HCT116 (cell line): ENCODE results near the gene CROCC. TPM values are rescaled to one million over a fixed set of nuclear protein-coding genes. Genes with fewer than 3 reads are reported as not detected.

Experiments used
- ATAC-seq: fragments of 200-7000 bp; cut with Tn5 transposase; 2 replicates; pipeline ENCODE4 v1.9.1; 2020; ENCODE audit warnings: mild to moderate bottlenecking, moderate library complexity
- BruUV-seq: library from RNA; stranded (reverse); fragments of 400-500 nt; replicated peaks from 2 replicates; lab custom pipeline; 2021; lab: Mats Ljungman, UMichigan
- CTCF ChIA-PET: fragments of 300-600 bp; sonication (Branson Sonifier 250); formaldehyde crosslinking; loops from one replicate; lab custom pipeline; 2021; ENCODE audit warnings: antibody characterized with exemption; lab: Charles Lee
- POLR2A ChIA-PET: fragments of 300-600, 350-600 bp; sonication (Branson Sonifier 250); formaldehyde crosslinking; loops from one replicate; lab custom pipeline; 2021; ENCODE audit warnings: antibody characterized with exemption; lab: Charles Lee
- RAD21 ChIA-PET, 2 experiments: fragments of 300-600 bp; sonication (Branson Sonifier 250); formaldehyde crosslinking; loops; one replicate each; lab custom pipeline; 2023; ENCODE audit warnings: low total read pairs in 2 of 2; ENCODE audit not compliant: uncharacterized antibody in 2 of 2, unreplicated experiment in 2 of 2, low non-redundant PET in 1 of 2; lab: Charles Lee
- DNase-seq: peaks from one replicate; pipeline ENCODE4 v3.0.0-alpha.2; 2010; ENCODE audit warnings: low read depth, low spot score
- H2AFZ ChIP-seq: fragments of 200-600 bp; shearing (Covaris generic), sonication (generic); 2 replicates; pipeline ENCODE4 v1.6.1; 2017; ENCODE audit warnings: low read depth, mixed run types, mixed read lengths, antibody characterized with exemption, low read length; ENCODE audit not compliant: poor library complexity, severe bottlenecking
- H3K27ac ChIP-seq: 2 replicates; pipeline ENCODE4 v1.5.1; 2012; ENCODE audit warnings: low read depth, low read length
- H3K27me3 ChIP-seq: fragments of 200-600 bp; sonication (generic); 2 replicates; pipeline ENCODE4 v1.6.1; 2016; ENCODE audit warnings: mixed run types, low read length, mixed read lengths; ENCODE audit not compliant: insufficient read depth
- H3K36me3 ChIP-seq, 2 experiments: fragments of 200-500 bp in 1 of 2; fragments of 200-600 bp in 1 of 2; sonication (Bioruptor generic) in 1 of 2; sonication (generic) in 1 of 2; 2 replicates each; pipeline versions ENCODE4 v1.5.1 to v1.6.1; 2014 to 2016; ENCODE audit warnings: low read length in 2 of 2, inconsistent platforms in 1 of 2, mixed read lengths in 1 of 2, mixed run types in 1 of 2; ENCODE audit not compliant: insufficient read depth in 2 of 2, control insufficient read depth in 1 of 2
- H3K4me1 ChIP-seq, 2 experiments: fragments of 200-600 bp in 1 of 2; sonication (generic) in 1 of 2; 2 replicates each; pipeline versions ENCODE4 v1.5.1 to v1.6.1; 2012 to 2017; ENCODE audit warnings: low read length in 2 of 2, inconsistent platforms in 1 of 2, mild to moderate bottlenecking in 1 of 2, mixed read lengths in 1 of 2, mixed run types in 1 of 2, moderate library complexity in 1 of 2; ENCODE audit not compliant: insufficient read depth in 2 of 2, control insufficient read depth in 1 of 2
- H3K4me2 ChIP-seq: fragments of 200-600 bp; sonication (generic); 2 replicates; pipeline ENCODE4 v1.6.1; 2017; ENCODE audit warnings: mixed run types, low read length, mixed read lengths
- H3K4me3 ChIP-seq, 2 experiments: fragments of 200-600 bp in 1 of 2; sonication (generic) in 1 of 2; replicated peaks in 1 of 2; 2 replicates each; pipeline ENCODE4 v1.5.1; 2011 to 2016; ENCODE audit warnings: low read length in 2 of 2, control low read depth in 1 of 2, low read depth in 1 of 2, mild to moderate bottlenecking in 1 of 2, mixed read lengths in 1 of 2, mixed run types in 1 of 2
- H3K79me2 ChIP-seq: fragments of 200-600 bp; sonication (generic); 2 replicates; pipeline ENCODE4 v1.6.1; 2017; ENCODE audit warnings: mild to moderate bottlenecking, mixed run types, low read length, moderate library complexity, mixed read lengths; ENCODE audit not compliant: insufficient read depth
- H3K9ac ChIP-seq: fragments of 200-600 bp; sonication (generic); 2 replicates; pipeline ENCODE4 v1.6.1; 2016; ENCODE audit warnings: low read length, mixed read lengths
- H3K9me2 ChIP-seq: fragments of 200-600 bp; sonication (generic), shearing (Covaris generic); 2 replicates; pipeline ENCODE4 v1.6.1; 2017; ENCODE audit warnings: mixed run types, mild to moderate bottlenecking, moderate library complexity; ENCODE audit not compliant: insufficient read depth
- H3K9me3 ChIP-seq, 2 experiments: fragments of 200-500 bp in 1 of 2; fragments of 200-600 bp in 1 of 2; sonication (Bioruptor generic) in 1 of 2; sonication (generic) in 1 of 2; 2 replicates each; pipeline ENCODE4 v1.6.1; 2014 to 2017; ENCODE audit warnings: low read length in 2 of 2, mixed read lengths in 2 of 2, inconsistent platforms in 1 of 2, low read depth in 1 of 2, mild to moderate bottlenecking in 1 of 2, mixed run types in 1 of 2, moderate library complexity in 1 of 2; ENCODE audit not compliant: control insufficient read depth in 1 of 2, insufficient read depth in 1 of 2
- H4K20me1 ChIP-seq: fragments of 200-600 bp; sonication (generic), shearing (Covaris generic); 2 replicates; pipeline ENCODE4 v1.6.1; 2017; ENCODE audit warnings: mixed run types, mild to moderate bottlenecking, moderate library complexity; ENCODE audit not compliant: insufficient read depth
- EZH2 ChIP-seq: fragments of 200-600 bp; sonication (generic); IDR thresholded peaks from 2 replicates; pipeline ENCODE4 v1.6.1; 2017; ENCODE audit warnings: antibody characterized with exemption, mixed run types
- EZH2phosphoT487 ChIP-seq: fragments of 200-600 bp; IDR thresholded peaks from 2 replicates; pipeline ENCODE4 v1.6.1; 2018; ENCODE audit warnings: antibody characterized with exemption, borderline replicate concordance
- JUND ChIP-seq: IDR thresholded peaks from 2 replicates; pipeline ENCODE4 v1.6.1; 2012
- POLR2AphosphoS5 ChIP-seq: IDR thresholded peaks from 2 replicates; pipeline ENCODE4 v1.6.1; 2011; ENCODE audit warnings: mild to moderate bottlenecking, low read depth, low read length, moderate library complexity
- SIN3A ChIP-seq: IDR thresholded peaks from 2 replicates; pipeline ENCODE4 v1.6.1; 2012; ENCODE audit warnings: low read depth
- SP1 ChIP-seq: IDR thresholded peaks from 2 replicates; pipeline ENCODE4 v1.6.1; 2012; ENCODE audit warnings: low read depth
- SRF ChIP-seq: IDR thresholded peaks from 2 replicates; pipeline ENCODE4 v1.6.1; 2012; ENCODE audit warnings: low read depth
- ZFX ChIP-seq: fragments of 450-650 bp; IDR thresholded peaks from 2 replicates; pipeline ENCODE4 v1.6.1; 2017
- intact Hi-C: fragments of 100-400 bp; cut with micrococcal nuclease; formaldehyde crosslinking; loops from 2 replicates; pipeline ENCODE4 v1.10.0; 2022
- total RNA-seq: library from RNA; stranded (reverse); gene quantifications from one replicate; pipeline ENCODE4 v1.2.1, GENCODE V29; 2021; ENCODE audit not compliant: unreplicated experiment
- TF ChIP-seq, protein P1 (sequence below): IDR thresholded peaks from 2 replicates; pipeline ENCODE4 v1.6.1; 2012
- TF ChIP-seq, protein P2 (sequence below): IDR thresholded peaks from 2 replicates; pipeline ENCODE4 v1.6.1; 2012
- TF ChIP-seq, protein P3 (sequence below): IDR thresholded peaks from 2 replicates; pipeline ENCODE4 v1.6.1; 2012; ENCODE audit warnings: low read depth
- TF ChIP-seq, protein P4 (sequence below): IDR thresholded peaks from 2 replicates; pipeline ENCODE4 v1.6.1; 2011; ENCODE audit warnings: mild to moderate bottlenecking, low read length, moderate library complexity; ENCODE audit not compliant: insufficient replicate concordance; ENCODE audit errors: extremely low read depth

The CROCC gene
- total RNA-seq, 1 experiment from 2014 or later, result 30.1 TPM

DNA sequence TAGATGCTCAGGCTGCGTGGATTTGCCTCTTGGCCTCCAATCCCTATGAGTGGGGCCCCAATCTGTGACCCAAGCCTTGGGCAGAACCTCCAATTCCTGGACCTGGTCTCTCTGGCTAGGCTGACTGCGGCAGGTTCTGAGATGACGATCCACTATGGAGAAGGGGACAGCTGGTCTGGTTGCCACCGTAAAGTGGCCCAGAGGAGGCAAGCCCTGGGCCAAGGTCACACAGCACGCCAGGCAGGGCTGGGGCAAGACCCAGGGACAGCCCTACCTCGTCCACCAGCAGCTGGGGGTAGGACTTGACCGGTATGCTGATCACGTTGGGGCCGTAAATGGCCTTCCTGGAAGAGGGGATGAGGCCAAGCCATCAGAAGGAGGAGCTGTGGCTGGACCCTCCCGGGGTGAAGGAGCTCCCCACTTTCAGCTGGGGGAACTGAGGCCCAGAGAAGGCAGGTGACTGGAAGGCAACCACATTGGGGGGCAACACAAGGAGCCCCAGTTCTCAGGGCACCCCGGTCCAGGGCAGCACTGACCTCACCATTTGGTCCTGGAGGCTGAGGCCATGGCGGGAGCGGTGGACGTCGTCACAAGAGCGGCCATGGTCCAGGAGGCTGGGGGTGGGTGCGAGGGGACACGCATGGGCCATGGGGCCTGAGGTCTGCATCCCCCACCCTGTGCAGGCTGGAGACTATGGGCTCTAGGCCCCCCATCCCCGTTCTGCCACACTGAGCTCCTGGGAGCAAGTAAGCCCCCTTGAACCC, 80.2 kb downstream of the CROCC start:
- peaks cover 0 to 15% of the 10 kb centered on the region in 2 experiments; a peak in 2 of 4 replicates for H3K36me3 ChIP-seq
- CTCF ChIA-PET, result no interaction called here
- H3K27ac ChIP-seq, result no peak overlapping the region
- no peaks in the 10 kb centered on the region for H4K20me1 ChIP-seq
- POLR2A ChIA-PET, result no interaction called here
- intact Hi-C loops, result no loop called here
- H3K4me3 ChIP-seq, result no peak overlapping the region
- RAD21 ChIA-PET, result no interaction called here
- H3K9me3 ChIP-seq, result no peaks in the 10 kb centered on the region
- H3K4me1 ChIP-seq, result peaks cover 0 to 7% of the 10 kb centered on the region in 2 experiments; a peak in 2 of 4 replicates
- no TSS peak for BruUV-seq
- no peak for TF ChIP-seq EZH2phosphoT487
- TF ChIP-seq, protein P1, sequence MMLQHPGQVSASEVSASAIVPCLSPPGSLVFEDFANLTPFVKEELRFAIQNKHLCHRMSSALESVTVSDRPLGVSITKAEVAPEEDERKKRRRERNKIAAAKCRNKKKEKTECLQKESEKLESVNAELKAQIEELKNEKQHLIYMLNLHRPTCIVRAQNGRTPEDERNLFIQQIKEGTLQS, result no peak
- no peak for TF ChIP-seq ZFX
- TF ChIP-seq SP1, result no peak
- TF ChIP-seq POLR2AphosphoS5, result no peak
- no peak for TF ChIP-seq EZH2
- no peak for TF ChIP-seq JUND
- H2AFZ ChIP-seq, result no peak overlapping the region
- no peaks in the 10 kb centered on the region for H3K79me2 ChIP-seq
- no peak overlapping the region for H3K4me2 ChIP-seq
- H3K9ac ChIP-seq, result no peak overlapping the region
- ATAC-seq (no peak), DNase-seq (no peak)
- H3K9me2 ChIP-seq, result no peaks in the 10 kb centered on the region
- no peaks in the 10 kb centered on the region for H3K27me3 ChIP-seq

DNA sequence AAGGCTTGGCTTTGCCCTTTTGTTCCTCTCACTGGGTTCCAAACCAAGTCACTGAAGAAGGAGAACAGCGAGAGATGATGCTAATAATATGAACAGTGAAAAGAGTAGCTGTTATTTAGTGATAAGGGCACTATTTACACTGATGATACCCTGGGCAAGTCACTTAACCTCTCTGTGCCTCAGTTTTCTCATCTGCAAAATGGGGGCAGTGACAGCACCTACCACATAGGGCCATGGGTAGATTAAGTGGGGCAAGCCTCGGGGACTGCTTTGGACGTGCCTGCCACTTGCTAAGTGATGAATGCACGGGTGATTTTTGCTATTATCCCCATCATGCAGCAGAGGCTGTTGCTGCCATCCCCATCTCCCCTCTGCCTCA, 80.8 kb downstream of the CROCC start:
- Histone ChIP-seq H3K4me3 (no peak overlapping the region), H3K4me1 (peaks cover 0 to 7% of the 10 kb centered on the region in 2 experiments; a peak in 2 of 4 replicates), H3K9me3 (no peaks in the 10 kb centered on the region), H3K27ac (no peak overlapping the region), H3K27me3 (no peaks in the 10 kb centered on the region), H2AFZ (no peak overlapping the region), H3K79me2 (no peaks in the 10 kb centered on the region), H3K4me2 (no peak overlapping the region), H3K36me3 (peaks cover 0 to 15% of the 10 kb centered on the region in 2 experiments; a peak in 2 of 4 replicates), H4K20me1 (no peaks in the 10 kb centered on the region), H3K9ac (no peak overlapping the region), H3K9me2 (no peaks in the 10 kb centered on the region)
- ChIA-PET CTCF (no interaction called here), RAD21 (no interaction called here), POLR2A (no interaction called here)
- no peak for TF ChIP-seq JUND
- TF ChIP-seq, protein P2, sequence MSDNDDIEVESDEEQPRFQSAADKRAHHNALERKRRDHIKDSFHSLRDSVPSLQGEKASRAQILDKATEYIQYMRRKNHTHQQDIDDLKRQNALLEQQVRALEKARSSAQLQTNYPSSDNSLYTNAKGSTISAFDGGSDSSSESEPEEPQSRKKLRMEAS, result no peak
- no peak for TF ChIP-seq SRF
- TF ChIP-seq, protein P3, sequence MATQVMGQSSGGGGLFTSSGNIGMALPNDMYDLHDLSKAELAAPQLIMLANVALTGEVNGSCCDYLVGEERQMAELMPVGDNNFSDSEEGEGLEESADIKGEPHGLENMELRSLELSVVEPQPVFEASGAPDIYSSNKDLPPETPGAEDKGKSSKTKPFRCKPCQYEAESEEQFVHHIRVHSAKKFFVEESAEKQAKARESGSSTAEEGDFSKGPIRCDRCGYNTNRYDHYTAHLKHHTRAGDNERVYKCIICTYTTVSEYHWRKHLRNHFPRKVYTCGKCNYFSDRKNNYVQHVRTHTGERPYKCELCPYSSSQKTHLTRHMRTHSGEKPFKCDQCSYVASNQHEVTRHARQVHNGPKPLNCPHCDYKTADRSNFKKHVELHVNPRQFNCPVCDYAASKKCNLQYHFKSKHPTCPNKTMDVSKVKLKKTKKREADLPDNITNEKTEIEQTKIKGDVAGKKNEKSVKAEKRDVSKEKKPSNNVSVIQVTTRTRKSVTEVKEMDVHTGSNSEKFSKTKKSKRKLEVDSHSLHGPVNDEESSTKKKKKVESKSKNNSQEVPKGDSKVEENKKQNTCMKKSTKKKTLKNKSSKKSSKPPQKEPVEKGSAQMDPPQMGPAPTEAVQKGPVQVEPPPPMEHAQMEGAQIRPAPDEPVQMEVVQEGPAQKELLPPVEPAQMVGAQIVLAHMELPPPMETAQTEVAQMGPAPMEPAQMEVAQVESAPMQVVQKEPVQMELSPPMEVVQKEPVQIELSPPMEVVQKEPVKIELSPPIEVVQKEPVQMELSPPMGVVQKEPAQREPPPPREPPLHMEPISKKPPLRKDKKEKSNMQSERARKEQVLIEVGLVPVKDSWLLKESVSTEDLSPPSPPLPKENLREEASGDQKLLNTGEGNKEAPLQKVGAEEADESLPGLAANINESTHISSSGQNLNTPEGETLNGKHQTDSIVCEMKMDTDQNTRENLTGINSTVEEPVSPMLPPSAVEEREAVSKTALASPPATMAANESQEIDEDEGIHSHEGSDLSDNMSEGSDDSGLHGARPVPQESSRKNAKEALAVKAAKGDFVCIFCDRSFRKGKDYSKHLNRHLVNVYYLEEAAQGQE, result no peak
- TF ChIP-seq, protein P4, sequence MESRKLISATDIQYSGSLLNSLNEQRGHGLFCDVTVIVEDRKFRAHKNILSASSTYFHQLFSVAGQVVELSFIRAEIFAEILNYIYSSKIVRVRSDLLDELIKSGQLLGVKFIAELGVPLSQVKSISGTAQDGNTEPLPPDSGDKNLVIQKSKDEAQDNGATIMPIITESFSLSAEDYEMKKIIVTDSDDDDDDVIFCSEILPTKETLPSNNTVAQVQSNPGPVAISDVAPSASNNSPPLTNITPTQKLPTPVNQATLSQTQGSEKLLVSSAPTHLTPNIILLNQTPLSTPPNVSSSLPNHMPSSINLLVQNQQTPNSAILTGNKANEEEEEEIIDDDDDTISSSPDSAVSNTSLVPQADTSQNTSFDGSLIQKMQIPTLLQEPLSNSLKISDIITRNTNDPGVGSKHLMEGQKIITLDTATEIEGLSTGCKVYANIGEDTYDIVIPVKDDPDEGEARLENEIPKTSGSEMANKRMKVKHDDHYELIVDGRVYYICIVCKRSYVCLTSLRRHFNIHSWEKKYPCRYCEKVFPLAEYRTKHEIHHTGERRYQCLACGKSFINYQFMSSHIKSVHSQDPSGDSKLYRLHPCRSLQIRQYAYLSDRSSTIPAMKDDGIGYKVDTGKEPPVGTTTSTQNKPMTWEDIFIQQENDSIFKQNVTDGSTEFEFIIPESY, result no peak
- no peak for TF ChIP-seq SIN3A
- ATAC-seq (no peak), DNase-seq (no peak)
- intact Hi-C loops, result no loop called here
- BruUV-seq, result no TSS peak
